Trophoblast cell (in vitro differentiated cells and primary cell): ENCODE data around the gene ZNF672.
A peak's percentile ranks its signal among the peaks of the same experiment; 100 is the strongest.

Source experiments
- DNase-seq, 2 donors: peaks; one replicate each; pipeline ENCODE4 v3.0.0-alpha.2; 2016
- H2AFZ ChIP-seq: 2 replicates; pipeline ENCODE4 v1.6.1; 2013; ENCODE audit warnings: low read length, moderate library complexity, mild to moderate bottlenecking; ENCODE audit not compliant: insufficient read depth, poor library complexity
- H2AK5ac ChIP-seq: 2 replicates; pipeline ENCODE4 v1.6.1; 2013; ENCODE audit warnings: mild to moderate bottlenecking, low read length
- H2BK120ac ChIP-seq: 2 replicates; pipeline ENCODE4 v1.6.1; 2013; ENCODE audit warnings: low read length, mild to moderate bottlenecking, moderate library complexity; ENCODE audit not compliant: insufficient read depth, poor library complexity
- H2BK12ac ChIP-seq: 2 replicates; pipeline ENCODE4 v1.6.1; 2013; ENCODE audit warnings: mild to moderate bottlenecking, low read length, moderate library complexity
- H2BK5ac ChIP-seq: 2 replicates; pipeline ENCODE4 v1.6.1; 2013; ENCODE audit warnings: low read length, low read depth, moderate library complexity, mild to moderate bottlenecking; ENCODE audit not compliant: poor library complexity
- H3K14ac ChIP-seq: 2 replicates; pipeline ENCODE4 v1.6.1; 2013; ENCODE audit warnings: mild to moderate bottlenecking, low read length
- H3K18ac ChIP-seq: 2 replicates; pipeline ENCODE4 v1.6.1; 2013; ENCODE audit warnings: mild to moderate bottlenecking, low read length
- H3K23ac ChIP-seq: 2 replicates; pipeline ENCODE4 v1.6.1; 2013; ENCODE audit warnings: low read length
- H3K27ac ChIP-seq: 2 replicates; pipeline ENCODE4 v1.5.1; 2013; ENCODE audit warnings: low read depth, mild to moderate bottlenecking, inconsistent platforms, low read length, moderate library complexity
- H3K27me3 ChIP-seq: 2 replicates; pipeline ENCODE4 v1.6.1; 2013; ENCODE audit warnings: inconsistent platforms, mild to moderate bottlenecking, low read length, moderate library complexity; ENCODE audit not compliant: insufficient read depth
- H3K36me3 ChIP-seq, 2 experiments: 1 replicate in 1 of 2; 2 replicates in 1 of 2; pipeline ENCODE4 v1.6.1; 2013; ENCODE audit warnings: low read length in 2 of 2, mild to moderate bottlenecking in 2 of 2, moderate library complexity in 1 of 2; ENCODE audit not compliant: insufficient read depth in 2 of 2, control insufficient read depth in 1 of 2
- H3K4ac ChIP-seq: 2 replicates; pipeline ENCODE4 v1.6.1; 2013; ENCODE audit warnings: low read depth, mild to moderate bottlenecking, low read length, moderate library complexity
- H3K4me1 ChIP-seq, 2 experiments: 1 replicate in 1 of 2; 2 replicates in 1 of 2; pipeline ENCODE4 v1.6.1; 2013; ENCODE audit warnings: low read length in 2 of 2, mild to moderate bottlenecking in 2 of 2, moderate library complexity in 1 of 2; ENCODE audit not compliant: insufficient read depth in 2 of 2, control insufficient read depth in 1 of 2
- H3K4me2 ChIP-seq: 2 replicates; pipeline ENCODE4 v1.6.1; 2013; ENCODE audit warnings: inconsistent platforms, mild to moderate bottlenecking, low read length, moderate library complexity
- H3K4me3 ChIP-seq: 2 replicates; pipeline ENCODE4 v1.5.1; 2013; ENCODE audit warnings: mild to moderate bottlenecking, low read depth, low read length, inconsistent platforms
- H3K79me1 ChIP-seq: one replicate; pipeline ENCODE4 v1.6.1; 2013; ENCODE audit warnings: low read length
- H3K79me2 ChIP-seq: 2 replicates; pipeline ENCODE4 v1.6.1; 2013; ENCODE audit warnings: low read length, mild to moderate bottlenecking; ENCODE audit not compliant: control insufficient read depth, insufficient read depth, poor library complexity
- H3K9ac ChIP-seq: 2 replicates; pipeline ENCODE4 v1.6.1; 2013; ENCODE audit warnings: mild to moderate bottlenecking, low read length
- H3K9me3 ChIP-seq: 2 replicates; pipeline ENCODE4 v1.6.1; 2013; ENCODE audit warnings: low read depth, mild to moderate bottlenecking, control low read depth, inconsistent platforms, low read length; ENCODE audit not compliant: insufficient read depth
- H4K12ac ChIP-seq: 2 replicates; pipeline ENCODE4 v1.6.1; 2013; ENCODE audit warnings: low read depth, mild to moderate bottlenecking, low read length, moderate library complexity
- H4K8ac ChIP-seq: 2 replicates; pipeline ENCODE4 v1.6.1; 2013; ENCODE audit warnings: low read depth, mild to moderate bottlenecking, low read length, moderate library complexity
- H4K91ac ChIP-seq: one replicate; pipeline ENCODE4 v1.6.1; 2013; ENCODE audit warnings: low read depth, mild to moderate bottlenecking, low read length, moderate library complexity
- WGBS: extraction: QIAGEN DNeasy Blood & Tissue Kit; methylation state at CpG from one replicate; pipeline ENCODE4 v1.1.7; 2013; ENCODE audit warnings: missing lambda C conversion rate; ENCODE audit not compliant: insufficient read length, insufficient coverage; ENCODE audit errors: extremely low coverage; 5-methylcytosine and 5-hydroxymethylcytosine counted together

The ZNF672 gene

DNA sequence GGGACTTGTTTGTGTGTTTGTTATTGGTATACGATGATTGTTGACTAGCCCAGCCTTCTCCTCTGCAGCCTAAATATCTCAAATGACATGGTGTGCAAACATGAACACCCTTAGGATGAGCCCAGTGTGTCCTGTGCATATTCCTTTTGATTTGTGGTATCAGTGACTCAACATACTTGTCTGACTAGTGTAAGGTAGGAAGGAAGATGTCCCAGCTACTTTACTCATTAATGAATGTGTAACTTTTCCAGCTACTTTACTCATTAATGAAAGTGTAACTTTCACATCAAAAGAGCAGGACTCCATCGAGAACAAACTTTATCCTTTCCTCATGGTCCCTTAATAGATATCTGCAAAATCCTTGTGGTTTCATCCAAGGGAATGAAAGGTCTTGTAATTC, 23.6 kb downstream of the ZNF672 start:
- H3K9ac ChIP-seq: no peak overlapping the region
- no peak overlapping the region for H2AFZ ChIP-seq
- no peak overlapping the region for H4K8ac ChIP-seq
- H3K4me2 ChIP-seq: no peak overlapping the region
- peaks cover 18 to 21% of the 10 kb centered on the region in 2 experiments for H3K4me1 ChIP-seq
- H3K27me3 ChIP-seq: no peaks in the 10 kb centered on the region
- WGBS: no CpG with 5 or more reads among the region's 2 CpGs
- no peak for DNase-seq
- no peaks in the 10 kb centered on the region for H3K36me3 ChIP-seq
- no peak overlapping the region for H2AK5ac ChIP-seq
- H3K23ac ChIP-seq: no peak overlapping the region
- no peak overlapping the region for H3K14ac ChIP-seq
- H3K18ac ChIP-seq: no peak overlapping the region
- H3K27ac ChIP-seq: no peak overlapping the region
- no peak overlapping the region for H3K4ac ChIP-seq
- peaks cover 20% of the 10 kb centered on the region for H3K79me1 ChIP-seq
- H3K4me3 ChIP-seq: no peak overlapping the region
- H2BK12ac ChIP-seq: no peak overlapping the region
- H4K12ac ChIP-seq: no peak overlapping the region
- peaks cover 15% of the 10 kb centered on the region for H3K79me2 ChIP-seq
- H3K9me3 ChIP-seq: peaks cover 5% of the 10 kb centered on the region
- no peak overlapping the region for H4K91ac ChIP-seq
- H2BK120ac ChIP-seq: no peak overlapping the region
- H2BK5ac ChIP-seq: no peak overlapping the region

GRCh38 chr1:248862695-248862997, 24.6 kb downstream of the ZNF672 start:
- H3K4me2 ChIP-seq: peak overlapping the region; percentile 99
- H3K14ac ChIP-seq: peak overlapping the region; percentile 16
- DNase-seq: no peak
- H2BK12ac ChIP-seq: no peak overlapping the region
- H4K12ac ChIP-seq: no peak overlapping the region
- peak overlapping the region; percentile 3 for H4K91ac ChIP-seq
- peaks cover 12 to 16% of the 10 kb centered on the region in 2 experiments for H3K4me1 ChIP-seq
- no peak overlapping the region for H3K23ac ChIP-seq
- WGBS: no CpG with 5 or more reads among the region's 4 CpGs
- H2AFZ ChIP-seq: peak overlapping the region; percentile 68
- no peaks in the 10 kb centered on the region for H3K27me3 ChIP-seq
- H3K79me2 ChIP-seq: peaks cover 13% of the 10 kb centered on the region
- H3K4ac ChIP-seq: no peak overlapping the region
- H2BK5ac ChIP-seq: no peak overlapping the region
- peaks cover 5% of the 10 kb centered on the region for H3K9me3 ChIP-seq
- peak overlapping the region; percentile 78 for H4K8ac ChIP-seq
- no peak overlapping the region for H3K9ac ChIP-seq
- H3K4me3 ChIP-seq: peak overlapping the region; percentile 70
- no peak overlapping the region for H3K27ac ChIP-seq
- H3K36me3 ChIP-seq: no peaks in the 10 kb centered on the region
- H3K18ac ChIP-seq: no peak overlapping the region
- peaks cover 17% of the 10 kb centered on the region for H3K79me1 ChIP-seq
- H2BK120ac ChIP-seq: no peak overlapping the region
- H2AK5ac ChIP-seq: no peak overlapping the region

- WGBS: no CpG with 5 or more reads among the region's 46 CpGs
- peak overlapping the region; percentile 72 for H3K9ac ChIP-seq
Observed at GRCh38 chr1:248862998-248863881, 25.2 kb downstream of the ZNF672 start.

DNA sequence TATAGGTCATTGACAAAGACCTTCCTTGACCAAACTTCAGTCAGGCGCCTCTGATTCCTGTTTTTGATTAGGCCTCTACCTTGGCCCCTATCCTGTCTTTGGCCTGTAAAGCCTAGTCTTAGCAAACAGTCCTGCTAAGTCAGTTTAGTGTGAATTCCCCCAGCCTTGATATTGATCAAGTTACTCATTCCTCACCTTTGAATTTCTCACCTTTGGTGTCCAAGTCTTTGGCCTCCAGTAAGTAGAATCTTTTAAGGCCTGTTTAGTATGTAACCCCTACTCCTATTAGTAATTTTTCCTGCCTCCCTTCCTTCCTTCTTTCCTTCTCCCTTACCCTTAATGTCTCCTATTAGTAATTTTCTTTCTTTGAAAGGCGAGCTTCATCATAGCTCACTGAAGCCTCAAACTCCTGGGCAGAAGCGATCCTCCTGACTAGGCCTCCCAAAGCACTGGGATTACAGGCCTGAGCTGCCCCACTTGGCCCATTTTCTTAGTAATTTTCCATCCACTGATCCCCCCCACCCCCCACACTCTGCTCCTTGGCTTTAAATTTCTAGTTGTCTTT, 33.9 kb downstream of the ZNF672 start:
- Histone ChIP-seq H3K79me1 (peaks cover 4% of the 10 kb centered on the region), H3K9me3 (no peaks in the 10 kb centered on the region), H3K4me1 (peaks cover 0 to 3% of the 10 kb centered on the region in 2 experiments), H3K4ac (no peak overlapping the region), H4K8ac (no peak overlapping the region), H3K79me2 (no peaks in the 10 kb centered on the region), H3K9ac (no peak overlapping the region), H2BK5ac (no peak overlapping the region), H3K27ac (no peak overlapping the region), H2BK120ac (no peak overlapping the region), H3K27me3 (no peaks in the 10 kb centered on the region), H3K14ac (peak overlapping the region; percentile 22), H2BK12ac (no peak overlapping the region), H3K4me2 (no peak overlapping the region), H3K36me3 (no peaks in the 10 kb centered on the region), H2AFZ (no peak overlapping the region), H4K91ac (no peak overlapping the region), H4K12ac (peak overlapping the region; percentile 50), H2AK5ac (no peak overlapping the region), H3K18ac (no peak overlapping the region), H3K23ac (no peak overlapping the region), H3K4me3 (no peak overlapping the region)
- WGBS: no CpG with 5 or more reads among the region's 3 CpGs
- peak; percentile 45 to 86 for DNase-seq

More at GRCh38 chr1:248862998-248863881, 25.2 kb downstream of the ZNF672 start:
- no peak overlapping the region for H2BK12ac ChIP-seq
- H3K27ac ChIP-seq: no peak overlapping the region
- peaks cover 8 to 13% of the 10 kb centered on the region in 2 experiments for H3K4me1 ChIP-seq
- no peaks in the 10 kb centered on the region for H3K36me3 ChIP-seq
- peak; percentile 63 to 86 for DNase-seq
- no peak overlapping the region for H4K12ac ChIP-seq
- no peak overlapping the region for H3K18ac ChIP-seq
- H2AK5ac ChIP-seq: no peak overlapping the region
- peaks cover 8% of the 10 kb centered on the region for H3K79me2 ChIP-seq
- peak overlapping the region; percentile 99 for H3K4me2 ChIP-seq
- H3K23ac ChIP-seq: no peak overlapping the region
- H3K14ac ChIP-seq: peak overlapping the region; percentile 16
- H3K9me3 ChIP-seq: peaks cover 4% of the 10 kb centered on the region
- H4K91ac ChIP-seq: peak overlapping the region; percentile 29
- no peaks in the 10 kb centered on the region for H3K27me3 ChIP-seq
- no peak overlapping the region for H3K4ac ChIP-seq
- H2BK120ac ChIP-seq: no peak overlapping the region
- H2BK5ac ChIP-seq: no peak overlapping the region
- peak overlapping the region; percentile 78 for H2AFZ ChIP-seq
- peaks cover 11% of the 10 kb centered on the region for H3K79me1 ChIP-seq
- H3K4me3 ChIP-seq: peak overlapping the region; percentile 70
- peak overlapping the region; percentile 80 for H4K8ac ChIP-seq
